Right atrium auricular region (tissue), 2 donors: ENCODE data around the gene WWP2. TPM values are rescaled to one million over a fixed set of nuclear protein-coding genes. Genes with fewer than 3 reads are reported as not detected.
"Not testable (repeated sequence)": the region's sequence is repeated elsewhere in the genome, so short reads cannot be mapped to it uniquely, and the experiment has no call there.

Experiments
- DNase-seq: peaks from one replicate; pipeline ENCODE4 v3.0.0-alpha.2; 2019; ENCODE audit warnings: low spot score
- H3K27ac ChIP-seq, 2 donors: fragments of 200-600 bp; sonication (generic); 1 replicate in 1 of 2; 2 replicates in 1 of 2; pipeline ENCODE4 v1.5.1; 2016 to 2019
- H3K27me3 ChIP-seq, 2 donors: fragments of 200-600 bp; sonication (generic); one replicate each; pipeline versions ENCODE4 v1.5.1 to v1.6.0; 2017 to 2019
- H3K36me3 ChIP-seq: fragments of 200-600 bp; sonication (generic); one replicate; pipeline ENCODE4 v1.5.1; 2016
- H3K4me1 ChIP-seq, 2 donors: fragments of 200-600 bp; sonication (generic); one replicate each; pipeline versions ENCODE4 v1.5.1 to v1.6.0; 2017 to 2019
- H3K4me3 ChIP-seq, 2 donors: fragments of 200-600 bp; sonication (generic); 1 replicate in 1 of 2; 2 replicates in 1 of 2; pipeline ENCODE4 v1.5.1; 2017 to 2019; ENCODE audit warnings: mild to moderate bottlenecking in 1 of 2, moderate library complexity in 1 of 2
- H3K9me3 ChIP-seq, 2 donors: fragments of 200-600 bp; sonication (generic); one replicate each; pipeline ENCODE4 v1.5.1; 2019
- total RNA-seq, 2 donors: library from RNA; depleted of rRNA; stranded (reverse); fragments of >200 nt; gene quantifications; one replicate each; pipeline ENCODE4 v1.1.0, GENCODE V29; 2016
- TF ChIP-seq, protein P1 (sequence below), 2 donors: fragments of 200-600 bp; sonication (generic); IDR thresholded peaks; one replicate each; pipeline ENCODE4 v1.5.1; 2019; ENCODE audit warnings: antibody characterized with exemption in 2 of 2

Gene WWP2
- total RNA-seq, 2 donors from 2014 or later, result 16.1 to 21.2 TPM

DNA sequence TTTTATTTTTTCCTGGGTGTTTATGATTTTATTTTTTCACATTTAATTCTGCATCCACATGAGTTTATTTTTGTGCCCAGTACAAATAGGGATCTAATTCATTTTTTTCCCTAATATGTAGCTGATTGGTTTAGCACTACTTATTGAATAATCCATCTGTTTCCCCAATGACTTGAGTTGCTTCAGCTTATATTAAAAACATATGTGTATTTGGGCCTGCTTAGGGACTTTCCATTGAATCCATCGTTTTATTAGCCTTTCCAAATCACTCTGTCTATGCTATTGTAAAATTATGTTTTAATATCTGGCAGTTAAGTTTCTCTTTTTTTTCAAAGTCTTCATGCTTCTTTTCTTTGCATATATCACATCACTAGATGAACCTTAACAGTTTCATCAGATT is 42.2 kb downstream of the WWP2 start:
- peaks cover 5% of the 10 kb centered on the region for H3K36me3 ChIP-seq
- H3K27ac ChIP-seq, result no peak overlapping the region
- H3K4me1 ChIP-seq, result no peaks in the 10 kb centered on the region
- no peaks in the 10 kb centered on the region for H3K9me3 ChIP-seq
- no peak overlapping the region for H3K4me3 ChIP-seq
- H3K27me3 ChIP-seq, result no peaks in the 10 kb centered on the region
- no peak for DNase-seq
- TF ChIP-seq, protein P1, sequence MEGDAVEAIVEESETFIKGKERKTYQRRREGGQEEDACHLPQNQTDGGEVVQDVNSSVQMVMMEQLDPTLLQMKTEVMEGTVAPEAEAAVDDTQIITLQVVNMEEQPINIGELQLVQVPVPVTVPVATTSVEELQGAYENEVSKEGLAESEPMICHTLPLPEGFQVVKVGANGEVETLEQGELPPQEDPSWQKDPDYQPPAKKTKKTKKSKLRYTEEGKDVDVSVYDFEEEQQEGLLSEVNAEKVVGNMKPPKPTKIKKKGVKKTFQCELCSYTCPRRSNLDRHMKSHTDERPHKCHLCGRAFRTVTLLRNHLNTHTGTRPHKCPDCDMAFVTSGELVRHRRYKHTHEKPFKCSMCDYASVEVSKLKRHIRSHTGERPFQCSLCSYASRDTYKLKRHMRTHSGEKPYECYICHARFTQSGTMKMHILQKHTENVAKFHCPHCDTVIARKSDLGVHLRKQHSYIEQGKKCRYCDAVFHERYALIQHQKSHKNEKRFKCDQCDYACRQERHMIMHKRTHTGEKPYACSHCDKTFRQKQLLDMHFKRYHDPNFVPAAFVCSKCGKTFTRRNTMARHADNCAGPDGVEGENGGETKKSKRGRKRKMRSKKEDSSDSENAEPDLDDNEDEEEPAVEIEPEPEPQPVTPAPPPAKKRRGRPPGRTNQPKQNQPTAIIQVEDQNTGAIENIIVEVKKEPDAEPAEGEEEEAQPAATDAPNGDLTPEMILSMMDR (IDR thresholded peaks at IDR 0.05), result no peak

DNA sequence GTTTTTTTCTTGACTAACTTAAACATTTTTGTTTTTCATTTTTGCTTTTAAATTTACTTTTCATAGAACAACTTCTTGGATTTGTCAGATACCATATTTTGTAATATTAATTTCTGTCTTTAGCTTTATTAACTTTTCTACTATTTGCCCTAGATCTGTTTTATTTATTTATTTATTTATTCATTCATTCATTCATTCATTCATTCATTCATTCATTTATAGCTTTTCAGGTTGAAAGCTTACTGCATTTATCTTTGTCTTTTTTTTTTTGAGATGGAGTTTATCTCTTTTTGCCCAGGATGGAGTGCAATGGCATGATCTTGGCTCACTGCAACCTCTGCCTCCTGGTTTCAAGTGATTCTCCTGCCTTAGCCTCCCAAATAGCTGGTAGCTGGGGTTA is 44.6 kb downstream of the WWP2 start:
- not testable (repeated sequence) for H3K4me3 ChIP-seq, H3K36me3 ChIP-seq

DNA sequence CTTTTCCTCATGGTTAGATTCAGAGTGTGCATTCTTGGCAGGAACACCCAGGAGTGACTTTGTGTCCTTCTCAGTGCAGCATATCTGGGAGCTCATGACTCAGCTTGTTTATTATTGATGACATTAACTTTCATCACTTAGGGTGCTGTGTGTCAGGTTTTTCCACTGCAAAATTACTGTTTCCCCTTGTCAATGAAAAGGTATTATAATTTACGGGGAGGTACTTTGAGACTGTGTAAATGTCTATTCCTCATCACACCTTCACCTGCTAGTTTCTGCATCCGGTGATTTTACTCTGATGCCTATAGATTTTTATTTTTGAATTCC is 50.5 kb downstream of the WWP2 start:
- Histone ChIP-seq H3K9me3 (no peaks in the 10 kb centered on the region), H3K4me1 (no peaks in the 10 kb centered on the region), H3K27ac (no peak overlapping the region), H3K4me3 (no peak overlapping the region), H3K36me3 (no peaks in the 10 kb centered on the region), H3K27me3 (no peaks in the 10 kb centered on the region)
- DNase-seq, result no peak
- TF ChIP-seq, protein P1 (IDR thresholded peaks at IDR 0.05), result no peak

More for the DNA sequence above, 44.6 kb downstream of the WWP2 start:
- not testable (repeated sequence) for H3K27ac ChIP-seq, H3K4me1 ChIP-seq, H3K9me3 ChIP-seq, DNase-seq, H3K27me3 ChIP-seq

DNA sequence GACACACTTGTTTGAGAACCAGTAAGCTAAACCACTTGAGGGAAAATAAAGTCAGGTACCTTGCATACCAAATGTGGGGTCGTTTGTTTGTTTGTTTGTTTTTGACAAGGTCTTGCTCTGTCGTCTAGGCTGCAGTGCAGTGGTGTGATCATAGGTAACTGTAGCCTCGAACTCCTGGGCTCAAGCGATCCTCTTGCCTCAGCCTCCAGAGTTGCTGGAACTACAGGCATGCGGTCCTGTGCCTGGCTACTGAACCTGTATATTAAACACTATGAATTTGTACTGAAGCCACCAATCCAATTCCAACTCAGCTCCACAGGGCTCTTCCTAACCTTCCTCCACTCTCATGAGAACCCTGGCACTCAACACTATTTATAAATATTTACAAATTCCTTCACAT is 51.9 kb downstream of the WWP2 start:
- Histone ChIP-seq H3K27me3 (no peaks in the 10 kb centered on the region), H3K27ac (no peak overlapping the region), H3K4me1 (no peaks in the 10 kb centered on the region), H3K4me3 (no peak overlapping the region), H3K36me3 (no peaks in the 10 kb centered on the region), H3K9me3 (no peaks in the 10 kb centered on the region)
- TF ChIP-seq, protein P1 (IDR thresholded peaks at IDR 0.05), result no peak
- DNase-seq, result no peak

DNA sequence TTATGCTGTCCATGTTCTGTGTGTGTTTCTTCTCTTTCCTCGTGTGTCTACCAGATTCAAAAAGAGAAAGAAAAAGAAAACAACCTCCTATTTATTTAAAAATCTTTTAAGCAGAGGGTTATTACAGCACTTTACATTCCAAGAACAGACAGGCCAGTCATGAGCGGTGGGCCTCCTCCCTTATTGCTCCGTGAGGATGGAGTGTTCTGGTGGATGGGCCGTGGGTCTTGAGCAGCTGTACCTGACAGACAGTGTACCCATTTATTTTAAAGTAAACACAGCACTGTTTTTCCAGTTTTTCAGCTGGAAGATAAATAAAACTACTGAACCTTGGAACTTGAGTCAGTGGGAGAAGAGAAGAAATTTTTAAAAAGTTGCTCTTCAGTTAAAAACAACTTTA is 52.4 kb downstream of the WWP2 start:
- Histone ChIP-seq H3K9me3 (no peaks in the 10 kb centered on the region), H3K27ac (no peak overlapping the region), H3K27me3 (no peaks in the 10 kb centered on the region), H3K4me1 (no peaks in the 10 kb centered on the region), H3K36me3 (no peaks in the 10 kb centered on the region), H3K4me3 (no peak overlapping the region)
- DNase-seq, result no peak
- TF ChIP-seq, protein P1 (IDR thresholded peaks at IDR 0.05), result no peak

DNA sequence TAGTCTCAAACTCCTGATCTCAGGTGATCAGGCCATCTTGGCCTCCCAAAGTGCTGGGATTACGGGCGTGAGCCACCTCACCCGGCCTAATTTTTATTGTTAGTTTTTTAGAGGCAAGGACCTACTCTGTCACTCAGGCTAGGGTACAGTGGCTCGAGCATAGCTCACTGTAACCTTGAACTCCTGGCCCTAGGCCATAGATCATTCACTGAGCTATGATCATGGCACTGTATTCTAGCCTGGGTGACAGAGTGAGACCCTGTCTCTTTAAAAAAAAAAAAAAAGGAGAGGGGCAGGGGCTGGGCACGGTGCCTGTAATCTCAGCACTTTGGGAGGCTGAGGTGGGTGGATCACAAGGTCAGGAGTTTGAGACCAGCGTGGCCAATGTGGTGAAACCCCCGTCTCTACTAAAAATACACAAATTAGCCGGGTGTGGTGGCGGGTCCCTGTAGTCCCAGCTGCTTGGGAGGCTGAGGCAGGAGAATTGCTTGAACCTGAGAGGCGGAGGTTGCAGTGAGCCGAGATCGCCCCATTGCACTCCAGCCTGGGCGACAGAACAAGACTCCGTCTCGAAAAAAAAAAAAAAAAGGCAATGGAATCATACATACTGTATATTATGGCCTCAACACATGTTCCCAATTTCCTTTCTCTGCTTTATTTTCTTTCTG is 53.2 kb downstream of the WWP2 start:
- not testable (repeated sequence) for H3K36me3 ChIP-seq, H3K27ac ChIP-seq, H3K4me1 ChIP-seq, DNase-seq, H3K27me3 ChIP-seq, H3K4me3 ChIP-seq, H3K9me3 ChIP-seq

DNA sequence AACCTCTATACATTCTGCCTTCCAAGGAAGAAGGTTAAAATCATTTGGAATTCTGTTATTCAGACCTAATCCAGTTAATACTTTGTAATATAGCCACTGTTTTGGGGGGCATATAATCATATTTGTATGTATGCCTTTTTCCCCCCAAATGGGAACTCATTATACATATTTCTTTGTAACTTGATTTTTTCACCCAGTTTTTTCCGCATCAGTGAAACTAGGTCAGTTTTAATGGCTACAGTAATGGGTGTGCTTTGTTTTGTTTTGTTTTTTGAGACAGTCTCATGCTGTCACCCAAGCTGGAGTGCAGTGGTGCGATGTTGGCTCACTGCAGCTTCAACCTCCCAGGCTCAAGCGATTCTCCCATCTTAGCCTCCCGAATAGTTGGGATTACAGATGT is 54.9 kb downstream of the WWP2 start:
- H3K9me3 ChIP-seq, result no peaks in the 10 kb centered on the region
- H3K4me1 ChIP-seq, result peaks cover 0 to 7% of the 10 kb centered on the region in 2 donors
- H3K27me3 ChIP-seq, result no peaks in the 10 kb centered on the region
- TF ChIP-seq, protein P1 (IDR thresholded peaks at IDR 0.05), result no peak
- H3K27ac ChIP-seq, result no peak overlapping the region
- DNase-seq, result no peak
- no peak overlapping the region for H3K4me3 ChIP-seq
- H3K36me3 ChIP-seq, result no peaks in the 10 kb centered on the region
